ENCODE results near the gene SIVA1.

The SIVA1 gene

DNA sequence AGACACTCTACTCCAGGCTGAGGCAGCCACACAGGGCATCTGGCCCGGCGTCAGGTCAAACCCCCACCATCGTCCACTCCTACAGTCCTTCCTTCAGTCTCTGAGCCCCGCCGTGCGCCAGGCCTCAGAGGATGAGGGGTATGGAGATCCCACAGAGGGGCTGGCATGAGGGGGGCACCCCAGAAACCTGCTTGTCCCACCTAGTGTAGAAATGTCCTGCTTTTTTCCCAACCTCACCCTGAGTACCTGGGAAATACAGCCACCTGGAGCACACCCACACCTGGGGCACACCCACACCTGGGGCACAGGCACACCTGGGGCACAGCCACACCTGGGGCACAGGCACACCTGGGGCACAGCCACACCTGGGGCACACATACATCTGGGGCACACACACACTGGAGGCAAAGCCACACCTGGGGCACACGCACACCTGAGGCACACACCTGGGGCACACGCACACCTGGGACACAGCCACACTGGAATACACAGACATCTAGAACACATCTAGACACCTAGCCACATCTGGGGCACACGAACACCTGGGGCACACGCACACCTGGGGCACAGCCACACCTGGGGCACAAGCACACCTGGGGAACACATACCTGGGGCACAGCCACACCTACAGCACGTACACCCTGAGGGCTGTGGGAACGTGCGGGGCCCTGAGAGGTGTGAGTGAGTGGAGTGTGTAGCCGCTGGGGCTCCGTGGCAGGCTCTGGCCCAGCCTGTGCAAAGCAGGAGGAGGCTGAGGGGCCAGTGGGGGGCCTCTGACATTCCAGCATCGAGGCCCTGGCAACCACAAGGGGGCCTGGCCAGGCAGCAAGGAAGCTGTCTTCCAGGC is 24.2 kb downstream of the SIVA1 start:
- no peaks in the 10 kb centered on the region for H3K9me3 ChIP-seq (ENCODE audit: insufficient read depth, low read length)
- H4K20me1 ChIP-seq (ENCODE audit: low read depth, low read length), result no peaks in the 10 kb centered on the region
- no peak overlapping the region for H2AFZ ChIP-seq (ENCODE audit: low read depth, low read length, severe bottlenecking)
- H3K79me2 ChIP-seq (ENCODE audit: insufficient read depth, low read length), result no peaks in the 10 kb centered on the region
- H3K36me3 ChIP-seq (ENCODE audit: low read length), result no peaks in the 10 kb centered on the region
- H3F3A ChIP-seq (ENCODE audit: insufficient read depth), result no peaks in the 10 kb centered on the region
- no peaks in the 10 kb centered on the region for H3K9me2 ChIP-seq (replicated peaks; ENCODE audit: insufficient read depth, low read length)
- H3K4me2 ChIP-seq (ENCODE audit: low read depth, low read length, poor library complexity, severe bottlenecking), result no peak overlapping the region
- H3K27ac ChIP-seq (ENCODE audit: low read depth, low read length), result no peak overlapping the region
- H3K9ac ChIP-seq (ENCODE audit: low read length), result no peak overlapping the region
- no peaks in the 10 kb centered on the region for H3K27me3 ChIP-seq (ENCODE audit: low read length)
- TF ChIP-seq, protein P1, sequence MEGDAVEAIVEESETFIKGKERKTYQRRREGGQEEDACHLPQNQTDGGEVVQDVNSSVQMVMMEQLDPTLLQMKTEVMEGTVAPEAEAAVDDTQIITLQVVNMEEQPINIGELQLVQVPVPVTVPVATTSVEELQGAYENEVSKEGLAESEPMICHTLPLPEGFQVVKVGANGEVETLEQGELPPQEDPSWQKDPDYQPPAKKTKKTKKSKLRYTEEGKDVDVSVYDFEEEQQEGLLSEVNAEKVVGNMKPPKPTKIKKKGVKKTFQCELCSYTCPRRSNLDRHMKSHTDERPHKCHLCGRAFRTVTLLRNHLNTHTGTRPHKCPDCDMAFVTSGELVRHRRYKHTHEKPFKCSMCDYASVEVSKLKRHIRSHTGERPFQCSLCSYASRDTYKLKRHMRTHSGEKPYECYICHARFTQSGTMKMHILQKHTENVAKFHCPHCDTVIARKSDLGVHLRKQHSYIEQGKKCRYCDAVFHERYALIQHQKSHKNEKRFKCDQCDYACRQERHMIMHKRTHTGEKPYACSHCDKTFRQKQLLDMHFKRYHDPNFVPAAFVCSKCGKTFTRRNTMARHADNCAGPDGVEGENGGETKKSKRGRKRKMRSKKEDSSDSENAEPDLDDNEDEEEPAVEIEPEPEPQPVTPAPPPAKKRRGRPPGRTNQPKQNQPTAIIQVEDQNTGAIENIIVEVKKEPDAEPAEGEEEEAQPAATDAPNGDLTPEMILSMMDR (IDR thresholded peaks at IDR 0.05; ENCODE audit: insufficient read depth, low read length, poor library complexity, severe bottlenecking), result no peak
- TF ChIP-seq EZH2phosphoT487 (conservative IDR thresholded peaks at IDR 0.05; ENCODE audit: low read length), result no peak
- H3K4me3 ChIP-seq (ENCODE audit: insufficient read depth, low read length, poor library complexity, severe bottlenecking), result no peak overlapping the region

DNA sequence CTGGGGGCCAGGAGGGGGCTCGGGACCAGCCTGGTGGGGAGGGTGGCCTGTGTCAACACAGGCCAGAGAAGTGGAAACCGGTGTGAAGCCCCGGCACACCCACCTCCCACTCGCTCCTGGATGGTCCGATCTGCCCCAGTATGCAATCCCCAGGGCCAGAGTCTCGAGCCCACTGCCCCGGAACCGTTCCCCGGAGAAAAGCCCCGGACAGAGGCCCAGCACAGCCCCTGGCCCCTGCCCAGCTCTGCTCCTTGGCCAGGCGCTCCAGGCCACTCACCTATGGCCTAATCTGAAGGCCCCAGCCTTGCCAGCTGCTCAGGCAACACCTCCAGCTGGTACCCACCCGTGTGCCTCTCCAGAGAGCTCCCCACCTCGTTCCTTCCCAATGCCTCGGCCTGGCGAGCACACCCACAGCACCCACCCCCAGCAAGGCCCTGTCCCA is 24.9 kb downstream of the SIVA1 start:
- Histone ChIP-seq H3K4me3 (ENCODE audit: insufficient read depth, low read length, poor library complexity, severe bottlenecking) (no peak overlapping the region), H4K20me1 (ENCODE audit: low read depth, low read length) (no peaks in the 10 kb centered on the region), H3F3A (ENCODE audit: insufficient read depth) (no peaks in the 10 kb centered on the region), H3K4me2 (ENCODE audit: low read depth, low read length, poor library complexity, severe bottlenecking) (no peak overlapping the region), H3K36me3 (ENCODE audit: low read length) (no peaks in the 10 kb centered on the region), H3K27me3 (ENCODE audit: low read length) (no peaks in the 10 kb centered on the region), H3K9ac (ENCODE audit: low read length) (no peak overlapping the region), H3K9me2 (replicated peaks; ENCODE audit: insufficient read depth, low read length) (no peaks in the 10 kb centered on the region), H3K79me2 (ENCODE audit: insufficient read depth, low read length) (no peaks in the 10 kb centered on the region), H3K27ac (ENCODE audit: low read depth, low read length) (no peak overlapping the region), H3K9me3 (ENCODE audit: insufficient read depth, low read length) (no peaks in the 10 kb centered on the region), H2AFZ (ENCODE audit: low read depth, low read length, severe bottlenecking) (no peak overlapping the region)
- TF ChIP-seq, protein P1 (IDR thresholded peaks at IDR 0.05; ENCODE audit: insufficient read depth, low read length, poor library complexity, severe bottlenecking), result no peak
- TF ChIP-seq EZH2phosphoT487 (conservative IDR thresholded peaks at IDR 0.05; ENCODE audit: low read length), result no peak

DNA sequence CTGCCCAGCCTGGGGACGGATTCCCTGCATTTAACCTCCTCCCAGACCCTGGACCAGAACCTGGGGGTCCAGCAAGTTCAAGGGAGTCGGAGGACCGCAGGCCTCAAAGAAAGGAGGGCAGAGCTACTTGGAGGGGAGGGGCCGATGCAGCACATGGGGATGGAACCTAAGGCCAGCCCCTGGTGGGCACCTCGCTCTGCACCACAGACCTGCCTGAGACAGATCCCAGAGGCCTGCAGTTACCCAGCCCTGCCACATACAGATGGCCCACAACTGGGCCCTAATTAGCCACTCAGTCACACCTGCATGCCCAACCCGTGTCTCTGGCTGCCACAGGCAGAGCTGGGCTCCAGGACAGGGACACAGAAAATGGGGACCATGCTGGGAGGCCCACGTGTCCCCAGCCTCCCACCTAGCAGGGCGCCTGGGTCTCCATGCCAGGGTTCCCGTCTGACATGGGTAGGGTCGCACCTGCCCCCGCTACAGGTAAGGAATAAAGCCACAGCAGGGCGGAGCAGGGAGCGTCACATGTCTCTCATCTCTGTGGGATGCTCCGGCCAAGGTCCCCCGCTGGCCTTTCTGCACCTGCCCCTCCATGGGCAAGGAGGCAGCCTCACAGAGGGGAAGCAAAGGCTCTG is 25.9 kb downstream of the SIVA1 start:
- no peaks in the 10 kb centered on the region for H3K36me3 ChIP-seq (ENCODE audit: low read length)
- TF ChIP-seq, protein P1 (IDR thresholded peaks at IDR 0.05; ENCODE audit: insufficient read depth, low read length, poor library complexity, severe bottlenecking), result no peak
- TF ChIP-seq EZH2phosphoT487 (conservative IDR thresholded peaks at IDR 0.05; ENCODE audit: low read length), result no peak

More for the DNA sequence above, 25.9 kb downstream of the SIVA1 start:
- no peak overlapping the region for H3K9ac ChIP-seq (ENCODE audit: low read length)
- no peak overlapping the region for H3K4me2 ChIP-seq (ENCODE audit: low read depth, low read length, poor library complexity, severe bottlenecking)
- no peaks in the 10 kb centered on the region for H4K20me1 ChIP-seq (ENCODE audit: low read depth, low read length)
- H3K9me3 ChIP-seq (ENCODE audit: insufficient read depth, low read length), result no peaks in the 10 kb centered on the region
- no peak overlapping the region for H2AFZ ChIP-seq (ENCODE audit: low read depth, low read length, severe bottlenecking)
- H3K9me2 ChIP-seq (replicated peaks; ENCODE audit: insufficient read depth, low read length), result no peaks in the 10 kb centered on the region
- H3K27ac ChIP-seq (ENCODE audit: low read depth, low read length), result no peak overlapping the region
- H3K27me3 ChIP-seq (ENCODE audit: low read length), result no peaks in the 10 kb centered on the region
- no peak overlapping the region for H3K4me3 ChIP-seq (ENCODE audit: insufficient read depth, low read length, poor library complexity, severe bottlenecking)
- H3F3A ChIP-seq (ENCODE audit: insufficient read depth), result no peaks in the 10 kb centered on the region
- H3K79me2 ChIP-seq (ENCODE audit: insufficient read depth, low read length), result no peaks in the 10 kb centered on the region

Measured in SU-DHL-6 (cell line).